Neuron (in vitro differentiated cells): Measurements from ENCODE around the gene VWDE.

Experiments
- H2AFZ ChIP-seq: one replicate; pipeline ENCODE4 v1.6.1; 2013; ENCODE audit warnings: low read depth, mild to moderate bottlenecking, inconsistent platforms, low read length, moderate library complexity
- H3K27me3 ChIP-seq: one replicate; pipeline ENCODE4 v1.6.1; 2013; ENCODE audit warnings: low read length; ENCODE audit not compliant: insufficient read depth
- H3K36me3 ChIP-seq: one replicate; pipeline ENCODE4 v1.6.1; 2013; ENCODE audit warnings: low read length; ENCODE audit not compliant: insufficient read depth
- H3K4me1 ChIP-seq: one replicate; pipeline ENCODE4 v1.6.1; 2013; ENCODE audit warnings: low read length; ENCODE audit not compliant: insufficient read depth
- H3K4me3 ChIP-seq: 2 replicates; pipeline ENCODE4 v1.5.1; 2013; ENCODE audit warnings: mild to moderate bottlenecking, low read length, moderate library complexity
- H3K9me3 ChIP-seq: one replicate; pipeline ENCODE4 v1.6.1; 2013; ENCODE audit warnings: low read length

VWDE gene

DNA sequence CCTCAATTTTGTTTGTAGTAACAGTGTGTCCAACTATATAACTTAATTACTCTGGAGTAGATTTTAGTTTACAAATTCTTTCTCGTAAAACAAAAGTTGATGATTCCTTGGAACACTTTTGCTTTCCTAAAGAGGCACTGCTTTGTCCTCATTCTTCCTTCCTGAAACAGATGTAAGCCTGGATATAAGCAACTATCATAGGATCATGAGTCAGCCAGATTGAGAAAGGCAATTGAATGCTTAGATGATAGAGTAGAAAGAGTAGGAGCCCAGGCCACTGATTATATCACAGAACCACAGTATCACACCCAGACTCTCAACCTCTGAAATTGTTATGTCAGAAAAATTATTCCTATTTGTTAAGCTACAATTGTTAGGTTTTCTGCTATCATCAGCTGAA lies 122.6 kb downstream of the VWDE start:
- H3K27me3 ChIP-seq, result no peaks in the 10 kb centered on the region
- H2AFZ ChIP-seq, result no peak overlapping the region
- H3K4me1 ChIP-seq, result no peaks in the 10 kb centered on the region
- no peaks in the 10 kb centered on the region for H3K9me3 ChIP-seq
- no peak overlapping the region for H3K4me3 ChIP-seq
- H3K36me3 ChIP-seq, result no peaks in the 10 kb centered on the region
